Measurements from ENCODE around the gene KIAA0513. TPM values are rescaled to one million over a fixed set of nuclear protein-coding genes. Genes with fewer than 3 reads are reported as not detected.

Gene KIAA0513
- total and polyA plus RNA-seq, 2 of the 13 experiments (the other 11 are each of a cell fraction or from before 2014, with no cell fraction given) = 1.8 TPM

DNA sequence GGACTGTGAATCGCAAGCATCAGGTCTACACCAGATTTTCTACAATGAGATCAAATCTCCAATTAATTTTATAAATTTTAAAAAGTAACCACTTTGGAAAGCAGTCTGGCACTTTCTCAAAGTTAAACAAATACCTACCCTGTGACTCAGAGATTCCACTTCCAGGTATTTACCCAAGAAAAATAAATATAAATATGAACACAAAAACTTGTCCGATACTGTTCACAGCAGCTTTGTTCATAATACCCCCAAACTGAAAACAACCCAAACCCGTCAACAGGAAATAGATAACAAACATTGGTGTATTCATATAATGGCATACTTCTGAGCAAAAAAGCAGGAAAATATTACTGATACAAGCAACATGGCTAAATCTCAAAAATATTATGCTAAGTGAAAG is 28.4 kb upstream of the KIAA0513 start:
- in situ Hi-C loops (cut with HindIII; ENCODE audit: extremely low pct_ligation_motif_present, low pct_unique_long_range_greater_than_20kb) (no loop called here), intact Hi-C loops (cut with micrococcal nuclease; ENCODE audit: unreplicated experiment) (no loop called here)
- DNase-seq (ENCODE audit: low spot score) (peak; percentile 70), ATAC-seq (no peak), FAIRE-seq (no peak)
- WGBS (ENCODE audit: low lambda C conversion rate) = 45% methylated on average over 3 of the region's 3 CpGs
- CTCF ChIA-PET (ENCODE audit: low intra/inter-chr PET ratio, low total read pairs) = no interaction called here
- BruUV-seq (replicated peaks) = no TSS peak
- peak overlapping the region; percentile 49 for H3K4me2 ChIP-seq (ENCODE audit: low read depth, low read length)
- peaks cover 4 to 16% of the 10 kb centered on the region in 2 experiments; a peak in 4 of 5 replicates for H3K36me3 ChIP-seq (replicated peaks in 1 of 2; ENCODE audit: control insufficient read depth in 1 of 2, insufficient read depth in 2 of 2, low read length in 2 of 2)
- no peaks in the 10 kb centered on the region for H3K27me3 ChIP-seq (ENCODE audit: control insufficient read depth in 1 of 2, insufficient read depth in 2 of 2, low read length in 2 of 2)
- H3K27ac ChIP-seq (ENCODE audit: extremely low read length, insufficient read depth, low read length) = peak overlapping the region; percentile 81
- H3K79me2 ChIP-seq (ENCODE audit: insufficient read depth, low read length) = peaks cover 74% of the 10 kb centered on the region
- H4K20me1 ChIP-seq (ENCODE audit: insufficient read depth, low read length) = peaks cover 6% of the 10 kb centered on the region; the same call in 1 of the 2 replicates
- H3K4me3 ChIP-seq (replicated peaks in 1 of 3; ENCODE audit: insufficient read depth in 1 of 3, low read depth in 2 of 3, low read length in 3 of 3) = peak overlapping the region in 1 of 3 experiments; percentile 9; a peak in 2 of 6 replicates
- peaks cover 93% of the 10 kb centered on the region for H3K4me1 ChIP-seq (ENCODE audit: insufficient read depth, low read length)
- POLR2A ChIA-PET = interaction anchor here (0.6 to 4.9 kb wide), 3 partner anchors 9 to 19 kb away, joined by 3 to 42 read pairs (median 3); partner anchors contain the start of gene ZDHHC7
- no peak overlapping the region for H2AFZ ChIP-seq (ENCODE audit: low read length)
- H3K9me3 ChIP-seq (ENCODE audit: low read length) = no peaks in the 10 kb centered on the region
- H3K9ac ChIP-seq (ENCODE audit: insufficient read depth, low read depth, low read length) = peak overlapping the region; percentile 61; the same call in 1 of the 2 replicates
- TF ChIP-seq JUNB (CRISPR knock-in tag; IDR thresholded peaks at IDR 0.05; ENCODE audit: borderline replicate concordance) (peak; percentile 69; the same call in 1 of the 2 replicates), NR2F6 (IDR thresholded peaks at IDR 0.05) (peak; percentile 35; the same call in 1 of the 2 replicates), NR2F6 (CRISPR knock-in tag; IDR thresholded peaks at IDR 0.05) (no peak), SAP130 (CRISPR knock-in tag; IDR thresholded peaks at IDR 0.05; ENCODE audit: low read depth) (peak; percentile 65), MED8 (CRISPR knock-in tag; IDR thresholded peaks at IDR 0.05; ENCODE audit: insufficient replicate concordance) (no peak), TBL1XR1 (IDR thresholded peaks at IDR 0.05; ENCODE audit: borderline replicate concordance, low read length, partially characterized antibody) (no peak), NFIC (IDR thresholded peaks at IDR 0.05; ENCODE audit: low read length) (peak; percentile 75; the same call in 1 of the 2 replicates), FOSL1 (CRISPR knock-in tag; IDR thresholded peaks at IDR 0.05; ENCODE audit: borderline replicate concordance) (peak; percentile 76; the same call in 1 of the 2 replicates), ETV5 (CRISPR knock-in tag; IDR thresholded peaks at IDR 0.05; ENCODE audit: borderline replicate concordance) (peak; percentile 22; the same call in 1 of the 2 replicates), MTERF4 (CRISPR knock-in tag; IDR thresholded peaks at IDR 0.05) (no peak), KMT2A (CRISPR knock-in tag; IDR thresholded peaks at IDR 0.05) (no peak)
- TF ChIP-seq, protein P1, sequence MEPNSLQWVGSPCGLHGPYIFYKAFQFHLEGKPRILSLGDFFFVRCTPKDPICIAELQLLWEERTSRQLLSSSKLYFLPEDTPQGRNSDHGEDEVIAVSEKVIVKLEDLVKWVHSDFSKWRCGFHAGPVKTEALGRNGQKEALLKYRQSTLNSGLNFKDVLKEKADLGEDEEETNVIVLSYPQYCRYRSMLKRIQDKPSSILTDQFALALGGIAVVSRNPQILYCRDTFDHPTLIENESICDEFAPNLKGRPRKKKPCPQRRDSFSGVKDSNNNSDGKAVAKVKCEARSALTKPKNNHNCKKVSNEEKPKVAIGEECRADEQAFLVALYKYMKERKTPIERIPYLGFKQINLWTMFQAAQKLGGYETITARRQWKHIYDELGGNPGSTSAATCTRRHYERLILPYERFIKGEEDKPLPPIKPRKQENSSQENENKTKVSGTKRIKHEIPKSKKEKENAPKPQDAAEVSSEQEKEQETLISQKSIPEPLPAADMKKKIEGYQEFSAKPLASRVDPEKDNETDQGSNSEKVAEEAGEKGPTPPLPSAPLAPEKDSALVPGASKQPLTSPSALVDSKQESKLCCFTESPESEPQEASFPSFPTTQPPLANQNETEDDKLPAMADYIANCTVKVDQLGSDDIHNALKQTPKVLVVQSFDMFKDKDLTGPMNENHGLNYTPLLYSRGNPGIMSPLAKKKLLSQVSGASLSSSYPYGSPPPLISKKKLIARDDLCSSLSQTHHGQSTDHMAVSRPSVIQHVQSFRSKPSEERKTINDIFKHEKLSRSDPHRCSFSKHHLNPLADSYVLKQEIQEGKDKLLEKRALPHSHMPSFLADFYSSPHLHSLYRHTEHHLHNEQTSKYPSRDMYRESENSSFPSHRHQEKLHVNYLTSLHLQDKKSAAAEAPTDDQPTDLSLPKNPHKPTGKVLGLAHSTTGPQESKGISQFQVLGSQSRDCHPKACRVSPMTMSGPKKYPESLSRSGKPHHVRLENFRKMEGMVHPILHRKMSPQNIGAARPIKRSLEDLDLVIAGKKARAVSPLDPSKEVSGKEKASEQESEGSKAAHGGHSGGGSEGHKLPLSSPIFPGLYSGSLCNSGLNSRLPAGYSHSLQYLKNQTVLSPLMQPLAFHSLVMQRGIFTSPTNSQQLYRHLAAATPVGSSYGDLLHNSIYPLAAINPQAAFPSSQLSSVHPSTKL (CRISPR knock-in tag; IDR thresholded peaks at IDR 0.05) = peak; percentile 75
- TF ChIP-seq, protein P2, sequence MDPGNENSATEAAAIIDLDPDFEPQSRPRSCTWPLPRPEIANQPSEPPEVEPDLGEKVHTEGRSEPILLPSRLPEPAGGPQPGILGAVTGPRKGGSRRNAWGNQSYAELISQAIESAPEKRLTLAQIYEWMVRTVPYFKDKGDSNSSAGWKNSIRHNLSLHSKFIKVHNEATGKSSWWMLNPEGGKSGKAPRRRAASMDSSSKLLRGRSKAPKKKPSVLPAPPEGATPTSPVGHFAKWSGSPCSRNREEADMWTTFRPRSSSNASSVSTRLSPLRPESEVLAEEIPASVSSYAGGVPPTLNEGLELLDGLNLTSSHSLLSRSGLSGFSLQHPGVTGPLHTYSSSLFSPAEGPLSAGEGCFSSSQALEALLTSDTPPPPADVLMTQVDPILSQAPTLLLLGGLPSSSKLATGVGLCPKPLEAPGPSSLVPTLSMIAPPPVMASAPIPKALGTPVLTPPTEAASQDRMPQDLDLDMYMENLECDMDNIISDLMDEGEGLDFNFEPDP (CRISPR knock-in tag; conservative IDR thresholded peaks at IDR 0.05) = no peak
- TF ChIP-seq, protein P3, sequence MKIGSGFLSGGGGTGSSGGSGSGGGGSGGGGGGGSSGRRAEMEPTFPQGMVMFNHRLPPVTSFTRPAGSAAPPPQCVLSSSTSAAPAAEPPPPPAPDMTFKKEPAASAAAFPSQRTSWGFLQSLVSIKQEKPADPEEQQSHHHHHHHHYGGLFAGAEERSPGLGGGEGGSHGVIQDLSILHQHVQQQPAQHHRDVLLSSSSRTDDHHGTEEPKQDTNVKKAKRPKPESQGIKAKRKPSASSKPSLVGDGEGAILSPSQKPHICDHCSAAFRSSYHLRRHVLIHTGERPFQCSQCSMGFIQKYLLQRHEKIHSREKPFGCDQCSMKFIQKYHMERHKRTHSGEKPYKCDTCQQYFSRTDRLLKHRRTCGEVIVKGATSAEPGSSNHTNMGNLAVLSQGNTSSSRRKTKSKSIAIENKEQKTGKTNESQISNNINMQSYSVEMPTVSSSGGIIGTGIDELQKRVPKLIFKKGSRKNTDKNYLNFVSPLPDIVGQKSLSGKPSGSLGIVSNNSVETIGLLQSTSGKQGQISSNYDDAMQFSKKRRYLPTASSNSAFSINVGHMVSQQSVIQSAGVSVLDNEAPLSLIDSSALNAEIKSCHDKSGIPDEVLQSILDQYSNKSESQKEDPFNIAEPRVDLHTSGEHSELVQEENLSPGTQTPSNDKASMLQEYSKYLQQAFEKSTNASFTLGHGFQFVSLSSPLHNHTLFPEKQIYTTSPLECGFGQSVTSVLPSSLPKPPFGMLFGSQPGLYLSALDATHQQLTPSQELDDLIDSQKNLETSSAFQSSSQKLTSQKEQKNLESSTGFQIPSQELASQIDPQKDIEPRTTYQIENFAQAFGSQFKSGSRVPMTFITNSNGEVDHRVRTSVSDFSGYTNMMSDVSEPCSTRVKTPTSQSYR (CRISPR knock-in tag; IDR thresholded peaks at IDR 0.05; ENCODE audit: borderline replicate concordance) = no peak

Data from HepG2 (cell line).